H9 (cell line): ENCODE data around the gene FBXW4. TPM values are rescaled to one million over a fixed set of nuclear protein-coding genes. Genes with fewer than 3 reads are reported as not detected.

ENCODE experiments used
- DNase-seq: peaks from one replicate; pipeline ENCODE4 v3.0.0-alpha.2; 2017
- H2AFZ ChIP-seq: one replicate; pipeline ENCODE4 v1.6.1; 2013; ENCODE audit warnings: mild to moderate bottlenecking, low read length, control low read depth, moderate library complexity
- H2AK5ac ChIP-seq: 2 replicates; pipeline ENCODE4 v1.6.1; 2013; ENCODE audit warnings: low read length, control low read depth, mixed read lengths; ENCODE audit not compliant: insufficient read length
- H2BK120ac ChIP-seq: one replicate; pipeline ENCODE4 v1.6.1; 2013; ENCODE audit warnings: low read depth, mild to moderate bottlenecking, low read length, control low read depth, inconsistent platforms; ENCODE audit not compliant: poor library complexity, severe bottlenecking
- H2BK12ac ChIP-seq: 2 replicates; pipeline ENCODE4 v1.6.1; 2013; ENCODE audit warnings: low read length, control low read depth, mixed read lengths, low read depth; ENCODE audit not compliant: insufficient read length
- H2BK15ac ChIP-seq: 2 replicates; pipeline ENCODE4 v1.6.1; 2013; ENCODE audit warnings: low read depth, low read length, control low read depth
- H2BK20ac ChIP-seq: one replicate; pipeline ENCODE4 v1.6.1; 2013; ENCODE audit warnings: low read depth, mild to moderate bottlenecking, low read length, control low read depth, inconsistent platforms; ENCODE audit not compliant: poor library complexity, severe bottlenecking
- H2BK5ac ChIP-seq: 2 replicates; pipeline ENCODE4 v1.6.1; 2013; ENCODE audit warnings: low read length, control low read depth, mixed read lengths; ENCODE audit not compliant: insufficient read length
- H3K14ac ChIP-seq: 2 replicates; pipeline ENCODE4 v1.6.1; 2013; ENCODE audit warnings: low read length, control low read depth; ENCODE audit not compliant: insufficient read depth
- H3K18ac ChIP-seq: 2 replicates; pipeline ENCODE4 v1.6.1; 2013; ENCODE audit warnings: low read depth, mild to moderate bottlenecking, mixed read lengths, low read length, control low read depth; ENCODE audit not compliant: insufficient read length
- H3K23ac ChIP-seq: 2 replicates; pipeline ENCODE4 v1.6.1; 2013; ENCODE audit warnings: low read length, control low read depth, mixed read lengths, low read depth; ENCODE audit not compliant: insufficient read length
- H3K23me2 ChIP-seq: 2 replicates; pipeline ENCODE4 v1.6.1; 2013; ENCODE audit warnings: low read depth, mild to moderate bottlenecking, mixed read lengths, low read length, control low read depth; ENCODE audit not compliant: insufficient read length, poor library complexity, severe bottlenecking
- H3K27ac ChIP-seq: 2 replicates; pipeline ENCODE4 v1.5.1; 2013; ENCODE audit warnings: low read length, control low read depth, mixed read lengths, low read depth; ENCODE audit not compliant: insufficient read length
- H3K27me3 ChIP-seq: 2 replicates; pipeline ENCODE4 v1.6.1; 2013; ENCODE audit warnings: low read length, control low read depth, inconsistent platforms; ENCODE audit not compliant: insufficient read depth
- H3K4ac ChIP-seq: 2 replicates; pipeline ENCODE4 v1.6.1; 2013; ENCODE audit warnings: low read depth, mild to moderate bottlenecking, control low read depth, inconsistent platforms, low read length, moderate library complexity
- H3K4me1 ChIP-seq: 2 replicates; pipeline ENCODE4 v1.6.1; 2013; ENCODE audit warnings: low read length, control low read depth, inconsistent platforms; ENCODE audit not compliant: insufficient read depth
- H3K4me2 ChIP-seq: 2 replicates; pipeline ENCODE4 v1.6.1; 2013; ENCODE audit warnings: low read length, control low read depth, mixed read lengths; ENCODE audit not compliant: insufficient read length, insufficient read depth
- H3K56ac ChIP-seq: 2 replicates; pipeline ENCODE4 v1.6.1; 2013; ENCODE audit warnings: low read depth, mild to moderate bottlenecking, mixed read lengths, low read length, control low read depth; ENCODE audit not compliant: insufficient read length
- H3K79me1 ChIP-seq: 2 replicates; pipeline ENCODE4 v1.6.1; 2013; ENCODE audit warnings: low read depth, mild to moderate bottlenecking, moderate library complexity, low read length, control low read depth, inconsistent platforms; ENCODE audit not compliant: insufficient read depth, poor library complexity, severe bottlenecking
- H3K79me2 ChIP-seq: 2 replicates; pipeline ENCODE4 v1.6.1; 2013; ENCODE audit warnings: low read length, control low read depth, inconsistent platforms; ENCODE audit not compliant: insufficient read depth
- H3K9ac ChIP-seq: 2 replicates; pipeline ENCODE4 v1.6.1; 2013; ENCODE audit warnings: low read length, control low read depth, mixed read lengths; ENCODE audit not compliant: insufficient read length; ENCODE audit errors: extremely low read depth
- H3K9me3 ChIP-seq: one replicate; pipeline ENCODE4 v1.6.1; 2013; ENCODE audit warnings: low read depth, low read length, inconsistent platforms; ENCODE audit not compliant: control insufficient read depth
- H3T11ph ChIP-seq: one replicate; pipeline ENCODE4 v1.6.1; 2013; ENCODE audit warnings: mild to moderate bottlenecking, low read length, control low read depth, inconsistent platforms
- H4K20me1 ChIP-seq: one replicate; pipeline ENCODE4 v1.6.1; 2013; ENCODE audit not compliant: control insufficient read depth, insufficient read length, insufficient read depth
- H4K5ac ChIP-seq: 2 replicates; pipeline ENCODE4 v1.6.1; 2013; ENCODE audit warnings: low read depth, mild to moderate bottlenecking, mixed read lengths, low read length, control low read depth; ENCODE audit not compliant: insufficient read length
- H4K8ac ChIP-seq: replicated peaks from 2 replicates; pipeline ENCODE4 v1.6.1; 2013; ENCODE audit warnings: low read length, control low read depth, mixed read lengths, low read depth; ENCODE audit not compliant: insufficient read length
- H4K91ac ChIP-seq: 2 replicates; pipeline ENCODE4 v1.6.1; 2013; ENCODE audit warnings: low read depth, mild to moderate bottlenecking, moderate library complexity, mixed read lengths, low read length, control low read depth; ENCODE audit not compliant: insufficient read length
- H3K27ac Mint-ChIP-seq, 3 experiments: 2 replicates in 2 of 3; 3 replicates in 1 of 3; pipeline ENCODE4 v1.8.0; 2020 to 2021; ENCODE audit warnings: mixed read lengths in 3 of 3, mild to moderate bottlenecking in 1 of 3, moderate library complexity in 1 of 3
- H3K27me3 Mint-ChIP-seq: 2 replicates; pipeline ENCODE4 v1.8.0; 2021; ENCODE audit warnings: low read depth, mild to moderate bottlenecking, moderate library complexity, mixed read lengths
- H3K36me3 Mint-ChIP-seq, 3 experiments: 2 replicates in 2 of 3; 3 replicates in 1 of 3; pipeline ENCODE4 v1.8.0; 2020 to 2021; ENCODE audit warnings: low read depth in 3 of 3, mixed read lengths in 3 of 3; ENCODE audit not compliant: insufficient read depth in 1 of 3
- H3K4me1 Mint-ChIP-seq, 2 experiments: 2 replicates each; pipeline ENCODE4 v1.8.0; 2020; ENCODE audit warnings: mixed read lengths in 2 of 2
- H3K4me3 Mint-ChIP-seq, 2 experiments: 2 replicates in 1 of 2; 3 replicates in 1 of 2; pipeline ENCODE4 v1.8.0; 2020 to 2021; ENCODE audit warnings: mild to moderate bottlenecking in 2 of 2, mixed read lengths in 2 of 2, moderate library complexity in 1 of 2
- H3K9me3 Mint-ChIP-seq, 2 experiments: 2 replicates in 1 of 2; 3 replicates in 1 of 2; pipeline ENCODE4 v1.8.0; 2020; ENCODE audit warnings: mild to moderate bottlenecking in 2 of 2, mixed read lengths in 2 of 2, moderate library complexity in 1 of 2
- WGBS: extraction: QIAGEN DNeasy Blood & Tissue Kit; methylation state at CpG from one replicate; pipeline ENCODE4 v1.1.7; 2013; ENCODE audit warnings: missing lambda C conversion rate, low lambda C conversion rate, mixed read lengths; ENCODE audit not compliant: insufficient read length; ENCODE audit errors: extremely low coverage; 5-methylcytosine and 5-hydroxymethylcytosine counted together
- total RNA-seq: library from RNA; stranded (reverse); gene quantifications from 2 replicates; pipeline ENCODE4 v1.2.1, GENCODE V29; 2021
- TF ChIP-seq, protein P1 (sequence below): fragments of 200-600 bp; sonication (generic); conservative IDR thresholded peaks from 3 replicates; pipeline ENCODE4 v1.8.0; 2021; ENCODE audit warnings: antibody characterized with exemption, mild to moderate bottlenecking

Gene FBXW4
- total RNA-seq, 1 experiment from 2014 or later = 41.6 TPM

DNA sequence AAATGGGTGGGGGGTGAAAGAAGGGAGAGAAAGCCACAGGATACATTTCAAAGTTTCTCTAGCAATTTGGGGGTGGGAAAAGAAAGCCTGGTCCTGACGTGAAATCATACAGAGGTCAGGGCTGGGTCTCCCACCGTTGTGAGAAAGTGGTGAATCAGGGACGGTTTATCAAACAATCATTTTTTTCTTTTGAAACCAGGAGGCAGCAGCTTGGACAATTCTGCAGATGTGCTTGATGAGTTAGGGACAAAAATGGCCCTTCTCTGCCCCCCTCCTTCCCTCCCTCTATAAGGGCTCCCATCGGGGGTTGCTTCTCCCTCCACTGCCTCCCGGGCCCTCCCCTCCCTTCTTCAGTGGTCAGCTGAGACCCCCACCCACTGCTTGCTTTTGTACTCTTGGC is 43.6 kb downstream of the FBXW4 start:
- DNase-seq = no peak
- no peak overlapping the region for H3K14ac ChIP-seq
- H2BK120ac ChIP-seq = no peak overlapping the region
- H2AK5ac ChIP-seq = no peak overlapping the region
- no peaks in the 10 kb centered on the region for H3K9me3 ChIP-seq
- no peaks in the 10 kb centered on the region for H3K4me1 ChIP-seq
- no peak overlapping the region for H3K4me3 Mint-ChIP-seq
- no peak overlapping the region for H3T11ph ChIP-seq
- H3K27ac Mint-ChIP-seq = peak overlapping the region in 1 of 3 experiments; percentile 87; a peak in 1 of 7 replicates
- H3K27me3 Mint-ChIP-seq = no peaks in the 10 kb centered on the region
- no peak overlapping the region for H3K27ac ChIP-seq
- no peak overlapping the region for H3K18ac ChIP-seq
- H3K4ac ChIP-seq = no peak overlapping the region
- no peak overlapping the region for H4K8ac ChIP-seq
- no peaks in the 10 kb centered on the region for H4K20me1 ChIP-seq
- H3K23ac ChIP-seq = no peak overlapping the region
- H3K4me1 Mint-ChIP-seq = peaks cover 16 to 19% of the 10 kb centered on the region in 2 experiments
- no peaks in the 10 kb centered on the region for H3K79me2 ChIP-seq
- H3K23me2 ChIP-seq = no peaks in the 10 kb centered on the region
- H2BK5ac ChIP-seq = no peak overlapping the region
- H3K27me3 ChIP-seq = no peaks in the 10 kb centered on the region
- no peak overlapping the region for H4K91ac ChIP-seq
- no peak overlapping the region for H2BK20ac ChIP-seq
- H3K4me2 ChIP-seq = no peak overlapping the region
- H2AFZ ChIP-seq = no peak overlapping the region
- WGBS = no CpG with 5 or more reads among the region's 5 CpGs
- H2BK12ac ChIP-seq = no peak overlapping the region
- H2BK15ac ChIP-seq = no peak overlapping the region
- TF ChIP-seq, protein P1, sequence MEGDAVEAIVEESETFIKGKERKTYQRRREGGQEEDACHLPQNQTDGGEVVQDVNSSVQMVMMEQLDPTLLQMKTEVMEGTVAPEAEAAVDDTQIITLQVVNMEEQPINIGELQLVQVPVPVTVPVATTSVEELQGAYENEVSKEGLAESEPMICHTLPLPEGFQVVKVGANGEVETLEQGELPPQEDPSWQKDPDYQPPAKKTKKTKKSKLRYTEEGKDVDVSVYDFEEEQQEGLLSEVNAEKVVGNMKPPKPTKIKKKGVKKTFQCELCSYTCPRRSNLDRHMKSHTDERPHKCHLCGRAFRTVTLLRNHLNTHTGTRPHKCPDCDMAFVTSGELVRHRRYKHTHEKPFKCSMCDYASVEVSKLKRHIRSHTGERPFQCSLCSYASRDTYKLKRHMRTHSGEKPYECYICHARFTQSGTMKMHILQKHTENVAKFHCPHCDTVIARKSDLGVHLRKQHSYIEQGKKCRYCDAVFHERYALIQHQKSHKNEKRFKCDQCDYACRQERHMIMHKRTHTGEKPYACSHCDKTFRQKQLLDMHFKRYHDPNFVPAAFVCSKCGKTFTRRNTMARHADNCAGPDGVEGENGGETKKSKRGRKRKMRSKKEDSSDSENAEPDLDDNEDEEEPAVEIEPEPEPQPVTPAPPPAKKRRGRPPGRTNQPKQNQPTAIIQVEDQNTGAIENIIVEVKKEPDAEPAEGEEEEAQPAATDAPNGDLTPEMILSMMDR = no peak
- H3K9ac ChIP-seq = no peak overlapping the region
- H3K36me3 Mint-ChIP-seq = peaks cover 0 to 23% (median 11%) of the 10 kb centered on the region in 3 experiments; a peak in 4 of 7 replicates
- H3K79me1 ChIP-seq = no peaks in the 10 kb centered on the region
- no peaks in the 10 kb centered on the region for H3K9me3 Mint-ChIP-seq
- H3K56ac ChIP-seq = no peak overlapping the region
- no peak overlapping the region for H4K5ac ChIP-seq
